Measurements from ENCODE around the gene MKS1. TPM values are rescaled to one million over a fixed set of nuclear protein-coding genes. Genes with fewer than 3 reads are reported as not detected.

The MKS1 gene
- total RNA-seq, 1 donor from 2014 or later, result 13.8 TPM

DNA sequence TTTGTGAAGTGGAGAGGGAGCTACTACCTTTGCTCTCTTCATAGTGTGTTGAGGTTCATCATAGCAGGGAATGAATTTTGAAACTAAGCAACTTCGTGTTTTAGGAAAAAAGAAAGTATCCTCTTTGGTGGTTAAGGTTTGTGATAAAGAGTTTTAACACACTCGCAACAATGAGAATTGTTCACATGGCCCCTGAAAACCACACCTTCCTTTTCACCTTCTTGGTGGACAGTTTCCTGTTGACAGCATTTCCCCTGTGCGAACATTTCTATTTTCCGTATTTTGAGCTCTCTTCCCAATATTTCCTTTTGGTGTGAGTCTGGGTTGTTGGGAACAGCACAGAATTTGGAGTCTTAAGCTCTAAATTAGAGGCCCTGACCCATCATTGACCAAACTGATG is 48.4 kb downstream of the MKS1 start:
- DNase-seq (ENCODE audit: extremely low read depth, low read depth, low spot score), result no peak

DNA sequence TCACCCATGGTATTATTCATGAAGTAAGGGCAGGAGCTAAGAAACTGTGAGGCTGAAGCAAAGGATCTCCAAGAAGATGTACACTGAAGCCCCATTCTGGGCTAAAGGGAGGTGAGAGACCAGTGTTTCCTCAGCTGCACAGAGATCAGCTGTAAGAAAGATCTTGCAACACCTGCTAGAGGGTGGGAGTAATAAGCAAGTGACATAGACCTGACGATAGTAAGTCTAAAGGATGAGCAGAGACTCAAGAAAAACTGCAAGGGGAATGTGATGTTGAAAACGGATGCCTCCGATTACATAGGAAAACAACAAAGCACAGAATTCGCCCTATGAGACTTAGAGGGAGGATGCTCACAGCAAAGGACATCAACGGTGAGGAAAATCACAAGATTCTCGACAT is 52.4 kb downstream of the MKS1 start, which contains the start of gene OR4D2:
Gene OR4D2 (plus strand): TSS at position 301 of the 400 bp plus-strand sequence. CDS start 2,674 bp downstream, outside the sequence.
- no peak for DNase-seq (ENCODE audit: extremely low read depth, low read depth, low spot score)

DNA sequence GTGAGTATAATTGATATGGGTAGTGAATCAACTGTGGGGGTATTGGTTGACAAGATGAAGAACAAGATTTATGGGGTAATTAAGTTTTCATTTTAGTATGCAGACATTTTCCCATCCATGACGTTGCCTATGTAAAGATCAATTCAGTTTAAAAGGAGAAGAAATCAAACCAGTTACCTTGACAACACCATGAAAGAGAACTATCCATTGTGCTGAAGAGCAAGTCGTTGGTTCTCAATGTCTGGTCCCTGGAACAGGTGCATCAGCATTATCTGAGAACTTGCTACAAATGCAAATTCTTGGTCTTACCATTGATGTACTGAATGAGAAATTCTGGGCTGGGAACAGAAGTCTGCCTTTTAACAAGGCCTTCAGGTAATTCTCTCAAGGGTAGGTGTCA is 53.1 kb downstream of the MKS1 start:
- no peak for DNase-seq (ENCODE audit: extremely low read depth, low read depth, low spot score)

DNA sequence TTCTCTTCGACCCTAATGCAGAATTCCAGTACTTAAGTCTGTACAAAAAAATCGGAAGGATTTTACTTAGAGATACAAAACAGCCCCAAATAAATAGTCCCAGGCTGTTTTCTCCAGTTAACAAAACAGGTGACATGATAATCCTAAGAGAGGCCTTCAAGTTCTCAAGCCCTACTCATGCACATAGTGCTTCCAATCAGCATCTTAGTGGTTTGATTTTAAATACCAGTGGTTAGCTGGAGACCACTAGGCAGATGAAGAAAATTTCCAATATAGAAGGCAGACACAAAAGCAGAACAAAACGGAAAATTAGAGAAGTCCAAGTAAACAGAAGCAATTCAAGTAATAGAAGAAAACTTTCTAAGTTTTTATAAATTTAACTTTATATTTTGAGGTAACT is 57.5 kb downstream of the MKS1 start:
- no peak for DNase-seq (ENCODE audit: extremely low read depth, low read depth, low spot score)

DNA sequence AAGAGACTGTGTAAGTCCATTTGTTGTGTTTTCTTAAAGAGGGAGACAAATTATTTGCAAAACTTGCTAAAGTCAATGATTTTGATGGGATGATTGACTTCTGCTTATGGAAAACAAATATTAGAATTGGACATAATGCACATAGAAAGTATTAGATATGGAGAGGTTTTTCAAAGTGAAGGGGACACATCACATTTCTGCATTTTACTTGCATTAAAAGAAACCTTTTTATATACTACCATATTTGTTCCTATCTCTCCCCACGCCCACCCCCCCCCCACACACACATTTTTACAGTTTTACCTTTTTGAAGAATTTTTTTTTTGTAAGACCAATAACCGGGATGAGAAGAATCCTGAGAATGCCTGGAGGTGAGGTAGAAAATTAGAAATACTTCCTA is 60.9 kb downstream of the MKS1 start:
- no peak for DNase-seq (ENCODE audit: extremely low read depth, low read depth, low spot score)

DNA sequence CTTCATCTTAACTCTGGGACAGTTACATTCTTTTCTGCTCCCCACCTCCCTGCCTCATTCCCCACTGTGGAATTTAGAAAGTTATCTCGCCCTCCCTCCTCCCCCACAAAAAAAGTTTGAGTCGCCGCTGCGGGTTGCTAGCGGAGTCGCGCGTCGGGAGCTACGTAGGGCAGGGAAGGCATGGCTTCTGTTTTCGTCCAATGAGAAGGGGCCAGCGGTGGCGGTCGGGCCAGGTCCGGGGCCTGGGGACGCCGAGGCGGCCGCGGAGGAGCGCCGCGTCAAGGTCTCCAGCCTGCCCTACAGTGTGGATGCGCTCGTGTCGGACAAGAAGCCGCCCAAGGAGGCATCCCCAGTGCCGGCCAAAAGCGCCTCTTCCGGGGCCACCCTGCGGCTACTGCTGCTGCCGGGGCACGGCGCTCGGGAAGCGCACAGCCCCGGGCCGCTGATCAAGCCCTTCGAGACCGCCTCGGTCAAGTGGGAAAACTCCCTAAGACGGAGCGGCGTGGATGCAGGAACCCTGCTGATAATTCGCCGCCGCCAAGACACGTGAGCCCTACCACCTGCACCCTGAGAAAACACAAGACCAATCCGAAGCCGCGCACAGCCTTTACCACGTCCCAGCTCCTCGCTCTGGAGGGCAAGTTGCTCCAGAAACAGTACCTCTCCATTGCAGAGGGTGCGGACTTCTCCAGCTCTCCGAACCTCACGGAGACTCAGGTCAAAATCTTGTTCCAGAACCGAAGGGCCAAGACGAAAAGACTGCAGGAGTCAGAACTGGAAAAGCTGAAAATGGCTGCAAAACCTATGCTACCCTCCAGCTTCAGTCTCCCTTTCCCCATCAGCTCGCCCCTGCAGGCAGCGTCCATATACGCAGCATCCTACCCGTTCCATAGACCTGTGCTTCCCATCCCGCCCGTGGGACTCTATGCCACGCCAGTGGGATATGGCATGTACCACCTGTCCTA is 61.9 kb downstream of the MKS1 start:
- DNase-seq (ENCODE audit: extremely low read depth, low read depth, low spot score), result no peak

Other genes starting within 250 kb of the MKS1 start
- gene VEZF1, start 231.0 kb downstream of the MKS1 start, total RNA-seq, result 39.2 and 56.5 TPM in 2 replicates
- gene SRSF1, start 212.0 kb downstream of the MKS1 start, total RNA-seq, result 150 and 159 TPM in 2 replicates
- 10.8 and 11.8 TPM in 2 replicates for gene DYNLL2, start 135.8 kb downstream of the MKS1 start, total RNA-seq
- not detected in 2 replicates for gene OR4D1, start 70.9 kb downstream of the MKS1 start, total RNA-seq
- not detected in 2 replicates for gene OR4D2, start 52.3 kb downstream of the MKS1 start, total RNA-seq
- gene EPX, start 26.5 kb downstream of the MKS1 start, total RNA-seq, result not detected in 2 replicates
- gene LPO, start 19.3 kb upstream of the MKS1 start, total RNA-seq, result not detected in 2 replicates
- 0.12 and 0.24 TPM in 2 replicates for gene MPO, start 61.7 kb upstream of the MKS1 start, total RNA-seq
- gene TSPOAP1, start 109.5 kb upstream of the MKS1 start, total RNA-seq, result 0.05 and 0.06 TPM in 2 replicates
- 45.0 and 45.8 TPM in 2 replicates for gene SUPT4H1, start 132.9 kb upstream of the MKS1 start, total RNA-seq
- 0.05 TPM in 1 of 2 replicates, not detected in the other for gene RNF43, start 198.3 kb upstream of the MKS1 start, total RNA-seq

All from glomerular endothelial cell (primary cell).